ENCODE results near the gene TADA2B.
A peak's percentile ranks its signal among the peaks of the same experiment; 100 is the strongest.

The TADA2B gene, protein sequence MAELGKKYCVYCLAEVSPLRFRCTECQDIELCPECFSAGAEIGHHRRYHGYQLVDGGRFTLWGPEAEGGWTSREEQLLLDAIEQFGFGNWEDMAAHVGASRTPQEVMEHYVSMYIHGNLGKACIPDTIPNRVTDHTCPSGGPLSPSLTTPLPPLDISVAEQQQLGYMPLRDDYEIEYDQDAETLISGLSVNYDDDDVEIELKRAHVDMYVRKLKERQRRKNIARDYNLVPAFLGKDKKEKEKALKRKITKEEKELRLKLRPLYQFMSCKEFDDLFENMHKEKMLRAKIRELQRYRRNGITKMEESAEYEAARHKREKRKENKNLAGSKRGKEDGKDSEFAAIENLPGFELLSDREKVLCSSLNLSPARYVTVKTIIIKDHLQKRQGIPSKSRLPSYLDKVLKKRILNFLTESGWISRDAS

DNA sequence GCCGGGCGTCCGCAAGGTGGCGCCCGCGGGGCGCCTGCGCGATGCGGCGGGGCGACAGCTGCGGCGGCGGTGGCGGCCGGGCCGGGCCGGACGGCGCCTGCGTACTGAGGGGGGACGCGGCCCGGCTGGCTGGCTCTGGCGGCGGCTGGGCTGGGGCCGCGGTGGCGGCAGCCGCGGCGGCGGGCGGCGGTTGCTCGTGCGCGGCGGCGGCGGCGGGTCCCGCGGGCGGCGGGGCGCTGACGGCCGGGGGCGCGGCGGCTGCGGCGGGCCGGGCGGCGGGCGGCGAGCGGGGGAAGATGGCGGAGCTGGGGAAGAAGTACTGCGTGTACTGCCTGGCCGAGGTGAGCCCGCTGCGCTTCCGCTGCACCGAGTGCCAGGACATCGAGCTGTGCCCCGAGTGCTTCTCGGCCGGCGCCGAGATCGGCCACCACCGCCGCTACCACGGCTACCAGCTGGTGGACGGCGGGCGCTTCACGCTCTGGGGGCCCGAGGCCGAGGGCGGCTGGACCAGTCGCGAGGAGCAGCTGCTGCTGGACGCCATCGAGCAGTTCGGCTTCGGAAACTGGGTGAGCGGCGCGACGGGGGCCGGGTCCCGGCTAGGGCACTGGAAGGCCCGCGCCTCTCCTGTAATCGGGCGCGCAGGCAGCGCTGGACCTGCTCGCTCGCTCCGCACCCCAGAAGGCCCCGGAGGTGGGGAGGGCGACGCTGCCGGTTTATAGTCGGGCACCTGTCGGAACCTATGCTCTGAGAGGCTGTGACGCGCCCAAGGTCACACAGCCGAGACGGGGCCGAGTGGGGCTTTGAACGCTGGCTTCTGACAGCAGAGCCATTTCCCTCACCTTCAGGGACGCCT, at the start of gene TADA2B:
TADA2B (plus strand) TSS at position 89 of the 853 bp plus-strand sequence; CDS start at position 297, 208 bp downstream.
- Histone ChIP-seq H3K36me3 (ENCODE audit: insufficient read depth, low read length) (no peaks in the 10 kb centered on the region), H4K20me1 (ENCODE audit: insufficient read depth, low read length) (no peaks in the 10 kb centered on the region), H3K27ac (ENCODE audit: low read depth, low read length, poor library complexity, severe bottlenecking) (peak within 1 kb of the TSS; percentile 16), H3K27me3 (ENCODE audit: insufficient read depth, low read length) (no peaks in the 10 kb centered on the region), H3K9me2 (ENCODE audit: low read depth, low read length) (no peaks in the 10 kb centered on the region), H3F3A (ENCODE audit: insufficient read depth, low read length) (no peaks in the 10 kb centered on the region), H3K9ac (ENCODE audit: low read length) (peak within 1 kb of the TSS; percentile 88), H3K9me3 (ENCODE audit: low read length) (no peaks in the 10 kb centered on the region), H3K4me1 (ENCODE audit: insufficient read depth, low read length, severe bottlenecking) (peaks cover 29% of the 10 kb centered on the region), H2AFZ (ENCODE audit: low read length) (no peak within 1 kb of the TSS), H3K79me2 (ENCODE audit: insufficient read depth, low read length) (peaks cover 26% of the 10 kb centered on the region), H3K4me2 (ENCODE audit: low read length) (peak within 1 kb of the TSS; percentile 92), H3K4me3 (ENCODE audit: low read depth, low read length, poor library complexity, severe bottlenecking) (peak within 1 kb of the TSS; percentile 86)
- TF ChIP-seq EZH2 (IDR thresholded peaks at IDR 0.05; ENCODE audit: borderline replicate concordance, low read length), result no peak
- TF ChIP-seq, protein P1, sequence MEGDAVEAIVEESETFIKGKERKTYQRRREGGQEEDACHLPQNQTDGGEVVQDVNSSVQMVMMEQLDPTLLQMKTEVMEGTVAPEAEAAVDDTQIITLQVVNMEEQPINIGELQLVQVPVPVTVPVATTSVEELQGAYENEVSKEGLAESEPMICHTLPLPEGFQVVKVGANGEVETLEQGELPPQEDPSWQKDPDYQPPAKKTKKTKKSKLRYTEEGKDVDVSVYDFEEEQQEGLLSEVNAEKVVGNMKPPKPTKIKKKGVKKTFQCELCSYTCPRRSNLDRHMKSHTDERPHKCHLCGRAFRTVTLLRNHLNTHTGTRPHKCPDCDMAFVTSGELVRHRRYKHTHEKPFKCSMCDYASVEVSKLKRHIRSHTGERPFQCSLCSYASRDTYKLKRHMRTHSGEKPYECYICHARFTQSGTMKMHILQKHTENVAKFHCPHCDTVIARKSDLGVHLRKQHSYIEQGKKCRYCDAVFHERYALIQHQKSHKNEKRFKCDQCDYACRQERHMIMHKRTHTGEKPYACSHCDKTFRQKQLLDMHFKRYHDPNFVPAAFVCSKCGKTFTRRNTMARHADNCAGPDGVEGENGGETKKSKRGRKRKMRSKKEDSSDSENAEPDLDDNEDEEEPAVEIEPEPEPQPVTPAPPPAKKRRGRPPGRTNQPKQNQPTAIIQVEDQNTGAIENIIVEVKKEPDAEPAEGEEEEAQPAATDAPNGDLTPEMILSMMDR (IDR thresholded peaks at IDR 0.05; ENCODE audit: low read length), result no peak

DNA sequence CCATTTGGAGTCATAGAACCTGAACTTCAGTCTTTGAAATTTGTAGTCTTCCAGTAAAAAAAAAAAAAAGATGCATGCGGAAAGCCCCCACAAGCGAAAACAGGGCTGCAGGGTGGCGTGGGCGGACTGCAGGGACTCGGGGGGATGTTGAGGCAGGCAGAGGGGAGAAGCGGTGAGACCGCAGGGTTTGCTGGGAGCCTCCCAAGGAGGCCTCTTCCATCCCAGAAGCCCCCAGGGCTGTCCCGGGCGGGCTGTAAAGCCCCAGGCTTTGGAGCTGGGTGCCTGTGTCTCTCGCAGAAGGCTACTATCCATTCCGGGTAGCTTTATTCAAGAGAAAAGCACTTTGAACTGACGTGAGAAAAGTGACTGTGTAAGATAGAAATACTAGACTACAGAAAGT, 46.7 kb upstream of the TADA2B start:
- peaks cover 29% of the 10 kb centered on the region for H3K36me3 ChIP-seq (ENCODE audit: insufficient read depth, low read length)
- TF ChIP-seq EZH2 (IDR thresholded peaks at IDR 0.05; ENCODE audit: borderline replicate concordance, low read length), result no peak
- TF ChIP-seq, protein P1 (IDR thresholded peaks at IDR 0.05; ENCODE audit: low read length), result no peak
- H3K4me1 ChIP-seq (ENCODE audit: insufficient read depth, low read length, severe bottlenecking), result peaks cover 13% of the 10 kb centered on the region
- H3K27me3 ChIP-seq (ENCODE audit: insufficient read depth, low read length), result no peaks in the 10 kb centered on the region
- no peak overlapping the region for H2AFZ ChIP-seq (ENCODE audit: low read length)
- no peaks in the 10 kb centered on the region for H3K9me2 ChIP-seq (ENCODE audit: low read depth, low read length)
- no peaks in the 10 kb centered on the region for H3K9me3 ChIP-seq (ENCODE audit: low read length)
- H4K20me1 ChIP-seq (ENCODE audit: insufficient read depth, low read length), result no peaks in the 10 kb centered on the region
- H3K4me2 ChIP-seq (ENCODE audit: low read length), result no peak overlapping the region
- H3K79me2 ChIP-seq (ENCODE audit: insufficient read depth, low read length), result no peaks in the 10 kb centered on the region
- no peak overlapping the region for H3K27ac ChIP-seq (ENCODE audit: low read depth, low read length, poor library complexity, severe bottlenecking)
- H3K9ac ChIP-seq (ENCODE audit: low read length), result no peak overlapping the region
- no peak overlapping the region for H3K4me3 ChIP-seq (ENCODE audit: low read depth, low read length, poor library complexity, severe bottlenecking)
- no peaks in the 10 kb centered on the region for H3F3A ChIP-seq (ENCODE audit: insufficient read depth, low read length)

DNA sequence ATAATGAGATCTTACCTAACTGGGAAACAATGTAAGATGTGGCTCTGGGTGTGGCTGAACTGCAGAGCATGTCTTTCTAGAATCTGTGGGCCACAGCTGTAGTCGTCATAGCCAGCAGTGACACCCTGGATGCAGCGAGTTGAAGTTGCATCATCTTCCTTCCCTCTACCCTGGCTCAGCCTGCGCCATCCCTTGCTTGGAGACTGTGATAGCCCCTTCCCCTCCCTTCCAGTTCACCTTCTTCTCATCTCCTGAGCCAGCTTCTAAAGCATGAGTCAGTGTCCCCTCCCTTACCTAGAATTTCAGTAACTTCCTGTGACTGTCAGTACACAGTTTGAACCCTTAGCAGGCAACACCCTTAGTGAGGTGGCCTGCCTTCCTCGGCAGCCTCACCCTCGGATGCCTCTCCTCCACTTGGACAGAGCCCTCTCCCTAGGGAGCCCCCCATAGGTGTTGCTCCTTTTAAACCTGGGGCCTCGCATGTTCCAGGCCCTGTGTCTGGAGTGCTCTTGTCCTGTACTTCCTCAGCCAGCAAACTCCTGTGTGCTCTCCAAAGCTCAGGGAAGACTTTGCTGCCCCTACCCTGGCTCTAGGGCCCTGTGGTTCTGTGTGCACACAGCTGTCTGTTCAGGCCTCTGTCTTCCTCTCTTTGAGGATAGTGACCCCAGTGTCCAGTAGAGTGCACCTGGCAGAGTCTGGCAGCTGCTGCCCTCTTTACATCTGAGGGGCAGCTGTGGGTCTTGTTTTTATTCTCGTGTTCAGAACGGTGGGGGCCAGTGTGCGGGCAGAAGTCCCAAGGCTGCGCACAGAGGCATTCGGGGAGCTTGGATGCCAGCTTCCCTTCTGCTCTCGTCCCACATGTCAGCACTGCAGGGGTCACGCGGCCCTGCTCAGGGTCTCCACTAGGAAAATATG, 43.7 kb upstream of the TADA2B start:
- no peaks in the 10 kb centered on the region for H3K9me2 ChIP-seq (ENCODE audit: low read depth, low read length)
- H3K36me3 ChIP-seq (ENCODE audit: insufficient read depth, low read length), result peaks cover 38% of the 10 kb centered on the region
- H3K4me1 ChIP-seq (ENCODE audit: insufficient read depth, low read length, severe bottlenecking), result no peaks in the 10 kb centered on the region
- H3K4me2 ChIP-seq (ENCODE audit: low read length), result no peak overlapping the region
- no peak for TF ChIP-seq EZH2 (IDR thresholded peaks at IDR 0.05; ENCODE audit: borderline replicate concordance, low read length)
- TF ChIP-seq, protein P1 (IDR thresholded peaks at IDR 0.05; ENCODE audit: low read length), result no peak
- no peak overlapping the region for H3K27ac ChIP-seq (ENCODE audit: low read depth, low read length, poor library complexity, severe bottlenecking)
- H2AFZ ChIP-seq (ENCODE audit: low read length), result no peak overlapping the region
- H4K20me1 ChIP-seq (ENCODE audit: insufficient read depth, low read length), result no peaks in the 10 kb centered on the region
- no peak overlapping the region for H3K9ac ChIP-seq (ENCODE audit: low read length)
- no peaks in the 10 kb centered on the region for H3K9me3 ChIP-seq (ENCODE audit: low read length)
- no peaks in the 10 kb centered on the region for H3F3A ChIP-seq (ENCODE audit: insufficient read depth, low read length)
- H3K79me2 ChIP-seq (ENCODE audit: insufficient read depth, low read length), result no peaks in the 10 kb centered on the region
- no peaks in the 10 kb centered on the region for H3K27me3 ChIP-seq (ENCODE audit: insufficient read depth, low read length)
- H3K4me3 ChIP-seq (ENCODE audit: low read depth, low read length, poor library complexity, severe bottlenecking), result no peak overlapping the region

Data from OCI-LY1 (cell line).